ENCODE data around the gene PLCL1. TPM values are rescaled to one million over a fixed set of nuclear protein-coding genes. Genes with fewer than 3 reads are reported as not detected.

The PLCL1 gene
- total and polyA plus RNA-seq, 10 of the 15 experiments (the other 5 are each of a cell fraction or from before 2014, with no cell fraction given) = 0.03 to 1.5 (median 0.22) TPM

- H3K4me1 ChIP-seq (ENCODE audit: control insufficient read depth, insufficient read depth, low read length) = no peaks in the 10 kb centered on the region
- no peak overlapping the region for H3K9ac ChIP-seq (ENCODE audit: control insufficient read depth, insufficient read depth, low read length)
- POLR2A ChIA-PET = no interaction called here
- no peaks in the 10 kb centered on the region for H4K20me1 ChIP-seq (ENCODE audit: control insufficient read depth, insufficient read depth)
- no TSS peak for BruUV-seq (replicated peaks)
- CTCF ChIA-PET = interaction anchor here (2.0 kb wide), 1 partner anchor 10 kb away, joined by 7 read pairs; no protein-coding TSS in a partner anchor
- no peaks in the 10 kb centered on the region for H3K27me3 ChIP-seq (replicated peaks in 1 of 2; ENCODE audit: control insufficient read depth in 2 of 2, insufficient read depth in 2 of 2, low read length in 1 of 2)
- H3K9me3 ChIP-seq (replicated peaks; ENCODE audit: control insufficient read depth, insufficient read depth, low read length) = no peaks in the 10 kb centered on the region
- ATAC-seq (no peak), FAIRE-seq (no peak), DNase-seq (ENCODE audit: low read depth, low spot score) (no peak)
- intact Hi-C loops (cut with micrococcal nuclease; ENCODE audit: unreplicated experiment) (no loop called here), in situ Hi-C loops (cut with MboI) (no loop called here)
- H3K36me3 ChIP-seq (ENCODE audit: control insufficient read depth in 2 of 2, insufficient read depth in 2 of 2, low read length in 1 of 2) = no peaks in the 10 kb centered on the region
- no peak overlapping the region for H3K4me2 ChIP-seq (ENCODE audit: control insufficient read depth, insufficient read depth)
- H3K27ac ChIP-seq (ENCODE audit: control insufficient read depth, insufficient read depth) = no peak overlapping the region
- WGBS (ENCODE audit: insufficient coverage, insufficient replicate concordance, low lambda C conversion rate, missing lambda C conversion rate) = 50% methylated on average over 1 of the region's 1 CpG
- RAD21 ChIA-PET (ENCODE audit: unreplicated experiment) = no interaction called here
- no peak for TF ChIP-seq ZNF217 (IDR thresholded peaks at IDR 0.05)
- TF ChIP-seq ETV6 (conservative IDR thresholded peaks at IDR 0.05 in 1 of 2, IDR thresholded peaks at IDR 0.05 in 1 of 2; ENCODE audit: borderline replicate concordance in 1 of 2, low read depth in 1 of 2) = no peak
- TF ChIP-seq HDAC6 (IDR thresholded peaks at IDR 0.05; ENCODE audit: unreplicated experiment) = no peak
- no peak for TF ChIP-seq GATAD2B (conservative IDR thresholded peaks at IDR 0.05; ENCODE audit: low read depth)
- no peak for TF ChIP-seq HCFC1 (IDR thresholded peaks at IDR 0.05; ENCODE audit: low read length)
- TF ChIP-seq ZNF24 (IDR thresholded peaks at IDR 0.05) = no peak
- no peak for TF ChIP-seq CHD4 (IDR thresholded peaks at IDR 0.05)
- no peak for TF ChIP-seq ZNF687 (IDR thresholded peaks at IDR 0.05)
- no peak for TF ChIP-seq CEBPZ (IDR thresholded peaks at IDR 0.05; ENCODE audit: low read depth, low read length)
- H3K79me2 ChIP-seq (ENCODE audit: control insufficient read depth, insufficient read depth, low read length) = no peaks in the 10 kb centered on the region
- H2AFZ ChIP-seq (ENCODE audit: control insufficient read depth, low read depth, low read length) = no peak overlapping the region
- H3K4me3 ChIP-seq = no peak overlapping the region
- SMC1A ChIA-PET (ENCODE audit: uncharacterized antibody, unreplicated experiment) = interaction anchor here (0.7 to 1.6 kb wide), 5 partner anchors 10 to 207 kb away, joined by 3 to 4 read pairs (median 3); no protein-coding TSS in a partner anchor
Measured at GRCh38 chr2:197920088-197920487, 115.7 kb downstream of the PLCL1 start.
